ENCODE measurements around the gene SH3RF3.

The SH3RF3 gene

GRCh38 chr2:109407276-109408042 is 278.5 kb downstream of the SH3RF3 start:
- Histone ChIP-seq H3K4me3 (no peak overlapping the region), H3K27ac (no peak overlapping the region)
- DNase-seq (ENCODE audit: low spot score), result no peak
- no peak for TF ChIP-seq CTCF (IDR thresholded peaks at IDR 0.05)

DNA sequence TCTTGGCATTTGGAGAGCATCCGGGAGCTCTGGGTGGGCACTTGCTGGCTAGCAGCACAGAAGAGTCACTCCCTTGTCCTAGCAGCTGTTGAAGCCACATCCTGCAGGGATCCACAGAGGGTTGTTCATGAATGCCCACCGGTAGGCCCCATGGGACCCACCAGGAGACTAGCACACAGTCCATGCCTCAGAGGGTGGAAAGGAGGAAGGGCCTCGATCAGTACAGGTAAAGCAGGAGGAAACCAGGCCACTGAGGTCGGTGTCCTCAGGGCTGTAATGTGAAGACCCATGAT is 279.0 kb downstream of the SH3RF3 start:
- Histone ChIP-seq H3K4me3 (no peak overlapping the region), H3K27ac (no peak overlapping the region)
- no peak for TF ChIP-seq CTCF (IDR thresholded peaks at IDR 0.05)
- no peak for DNase-seq (ENCODE audit: low spot score)

- no peak for TF ChIP-seq CTCF (IDR thresholded peaks at IDR 0.05)
- no peak for DNase-seq (ENCODE audit: low spot score)
- Histone ChIP-seq H3K27ac (no peak overlapping the region), H3K4me3 (no peak overlapping the region)
Measured at GRCh38 chr2:109409321-109410038, 280.5 kb downstream of the SH3RF3 start.

GRCh38 chr2:109410039-109410815 is 281.2 kb downstream of the SH3RF3 start:
- no peak for TF ChIP-seq CTCF (IDR thresholded peaks at IDR 0.05)
- Histone ChIP-seq H3K4me3 (no peak overlapping the region), H3K27ac (no peak overlapping the region)
- no peak for DNase-seq (ENCODE audit: low spot score)

DNA sequence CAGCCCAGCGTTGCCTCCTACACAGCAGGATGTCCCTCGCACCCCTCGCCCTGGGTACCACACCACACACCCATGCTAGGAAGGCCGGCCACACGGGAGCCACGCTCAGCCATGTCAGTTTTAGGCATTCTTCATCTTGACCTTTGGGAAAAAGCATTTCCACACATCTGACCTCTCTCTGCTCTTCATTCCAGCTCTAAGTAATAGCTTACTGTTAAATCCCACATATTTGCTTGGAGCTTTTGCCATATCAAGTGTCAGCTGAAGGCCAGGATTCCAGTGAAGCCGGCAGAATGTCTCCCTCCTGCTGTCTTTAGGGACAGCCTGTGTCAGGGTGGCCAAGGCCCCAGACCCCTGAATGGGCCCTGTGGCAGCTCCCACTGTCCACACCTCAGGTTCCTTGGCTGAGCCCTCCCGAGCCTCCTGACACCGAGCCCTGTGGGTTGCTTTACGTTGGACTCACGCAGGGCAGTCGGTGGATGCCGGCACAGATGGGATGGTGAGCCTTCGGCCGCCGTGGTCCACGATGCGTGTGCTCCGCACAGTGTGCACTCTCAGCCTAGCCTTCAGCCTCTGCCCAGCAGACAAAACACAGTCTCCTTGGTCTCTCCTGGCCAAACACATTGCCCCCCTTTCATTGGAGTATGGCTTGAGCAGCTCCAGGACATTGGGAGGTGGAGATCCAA is 282.8 kb downstream of the SH3RF3 start:
- TF ChIP-seq CTCF (IDR thresholded peaks at IDR 0.05), result no peak
- no peak overlapping the region for H3K27ac ChIP-seq
- no peak for DNase-seq (ENCODE audit: low spot score)
- no peak overlapping the region for H3K4me3 ChIP-seq

DNA sequence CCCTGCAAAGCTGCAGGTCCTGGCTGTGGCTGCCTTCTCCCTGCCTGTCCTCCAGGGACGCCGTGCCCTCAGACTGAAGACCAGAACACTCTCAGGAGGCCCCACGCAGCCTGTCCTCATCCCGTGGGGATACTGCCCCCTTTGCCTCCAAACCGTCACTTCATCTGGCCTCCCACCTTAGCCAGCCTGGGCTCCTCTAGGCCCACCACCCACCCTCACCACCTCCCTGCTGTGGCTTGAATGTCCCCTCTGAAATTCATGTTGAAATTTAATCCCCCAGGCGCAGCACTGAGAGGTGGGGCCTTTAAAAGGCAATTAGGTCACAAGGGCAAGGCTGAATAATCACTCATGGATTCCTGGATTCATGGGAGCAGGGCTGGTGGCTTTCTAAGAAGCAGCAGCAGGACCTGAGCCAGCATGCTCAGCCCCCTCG is 286.6 kb downstream of the SH3RF3 start:
- no peak for TF ChIP-seq CTCF (IDR thresholded peaks at IDR 0.05)
- H3K27ac ChIP-seq, result no peak overlapping the region
- DNase-seq (ENCODE audit: low spot score), result no peak
- no peak overlapping the region for H3K4me3 ChIP-seq
